ENCODE results near the gene EGFL7.
A peak's percentile ranks its signal among the peaks of the same experiment; 100 is the strongest.

EGFL7 gene

GRCh38 chr9:136625101-136626065, 37.3 kb upstream of the EGFL7 start:
- peak; percentile 90 for DNase-seq (ENCODE audit: low spot score)
- Histone ChIP-seq H3K27ac (peak overlapping the region; percentile 33 to 78), H3K4me3 (peak overlapping the region; percentile 42)
- TF ChIP-seq, protein P1, sequence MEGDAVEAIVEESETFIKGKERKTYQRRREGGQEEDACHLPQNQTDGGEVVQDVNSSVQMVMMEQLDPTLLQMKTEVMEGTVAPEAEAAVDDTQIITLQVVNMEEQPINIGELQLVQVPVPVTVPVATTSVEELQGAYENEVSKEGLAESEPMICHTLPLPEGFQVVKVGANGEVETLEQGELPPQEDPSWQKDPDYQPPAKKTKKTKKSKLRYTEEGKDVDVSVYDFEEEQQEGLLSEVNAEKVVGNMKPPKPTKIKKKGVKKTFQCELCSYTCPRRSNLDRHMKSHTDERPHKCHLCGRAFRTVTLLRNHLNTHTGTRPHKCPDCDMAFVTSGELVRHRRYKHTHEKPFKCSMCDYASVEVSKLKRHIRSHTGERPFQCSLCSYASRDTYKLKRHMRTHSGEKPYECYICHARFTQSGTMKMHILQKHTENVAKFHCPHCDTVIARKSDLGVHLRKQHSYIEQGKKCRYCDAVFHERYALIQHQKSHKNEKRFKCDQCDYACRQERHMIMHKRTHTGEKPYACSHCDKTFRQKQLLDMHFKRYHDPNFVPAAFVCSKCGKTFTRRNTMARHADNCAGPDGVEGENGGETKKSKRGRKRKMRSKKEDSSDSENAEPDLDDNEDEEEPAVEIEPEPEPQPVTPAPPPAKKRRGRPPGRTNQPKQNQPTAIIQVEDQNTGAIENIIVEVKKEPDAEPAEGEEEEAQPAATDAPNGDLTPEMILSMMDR (IDR thresholded peaks at IDR 0.05) = no peak

DNA sequence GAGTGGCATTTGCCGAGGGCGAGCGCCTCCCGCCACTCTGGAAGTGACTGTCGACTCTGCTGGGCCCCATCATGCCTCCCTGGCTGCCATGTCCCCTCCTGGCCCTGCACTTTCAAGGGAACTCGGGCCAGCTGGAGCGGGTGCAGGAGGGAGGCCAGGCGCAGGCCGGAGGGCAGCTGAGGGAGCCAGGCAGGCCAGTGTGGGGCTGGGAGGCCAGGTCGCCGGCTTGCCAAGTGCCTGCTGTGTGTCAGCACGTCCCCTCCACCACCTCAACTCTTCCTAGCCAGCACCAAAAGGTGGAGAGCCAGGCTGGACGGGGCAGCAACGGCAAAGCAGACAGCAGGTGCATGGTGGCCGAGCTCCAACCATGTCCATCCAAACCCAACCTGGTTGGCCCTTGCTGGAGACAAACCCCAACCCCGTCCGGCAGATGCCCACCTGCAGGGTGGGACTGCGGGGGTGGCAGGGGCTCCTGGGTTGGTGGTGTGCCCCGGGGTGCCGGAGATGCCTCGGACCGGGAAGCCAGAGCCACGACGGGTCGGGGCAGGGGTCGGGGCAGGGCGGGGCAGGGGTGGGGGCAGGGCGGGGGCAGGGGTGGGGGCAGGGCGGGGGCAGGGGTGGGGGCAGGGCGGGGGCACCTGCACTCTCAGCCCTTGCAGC, 36.5 kb upstream of the EGFL7 start:
- Histone ChIP-seq H3K4me3 (no peak overlapping the region), H3K27ac (peak overlapping the region; percentile 33 to 78)
- TF ChIP-seq, protein P1 (IDR thresholded peaks at IDR 0.05) = no peak
- no peak for DNase-seq (ENCODE audit: low spot score)

- peak overlapping the region in 1 of 2 donors; percentile 78 for H3K27ac ChIP-seq
- no peak overlapping the region for H3K4me3 ChIP-seq
- no peak for DNase-seq (ENCODE audit: low spot score)
- TF ChIP-seq, protein P1 (IDR thresholded peaks at IDR 0.05) = no peak
Observed at GRCh38 chr9:136626740-136627642, 35.7 kb upstream of the EGFL7 start.

DNA sequence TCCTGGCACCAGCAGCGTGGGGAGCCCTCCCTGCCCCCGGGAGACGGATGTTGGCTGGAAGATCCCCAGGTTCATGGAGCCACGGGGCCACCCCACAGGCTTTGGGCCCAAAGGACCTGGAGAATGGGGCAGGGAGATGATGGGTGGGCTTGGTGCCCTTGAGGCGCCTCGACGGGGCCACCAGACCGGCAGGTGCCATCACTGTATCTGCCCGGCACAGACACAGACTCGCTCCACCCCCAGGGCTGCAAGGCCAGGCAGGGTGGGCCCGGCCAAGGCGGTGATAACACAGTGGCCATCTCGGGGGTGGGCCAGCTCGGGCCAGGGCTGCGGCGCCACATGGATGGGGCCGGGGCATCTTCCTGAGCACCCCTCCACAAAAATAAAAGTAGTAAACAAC, 35.0 kb upstream of the EGFL7 start:
- Histone ChIP-seq H3K27ac (no peak overlapping the region), H3K4me3 (no peak overlapping the region)
- no peak for DNase-seq (ENCODE audit: low spot score)
- TF ChIP-seq, protein P1 (IDR thresholded peaks at IDR 0.05) = no peak

DNA sequence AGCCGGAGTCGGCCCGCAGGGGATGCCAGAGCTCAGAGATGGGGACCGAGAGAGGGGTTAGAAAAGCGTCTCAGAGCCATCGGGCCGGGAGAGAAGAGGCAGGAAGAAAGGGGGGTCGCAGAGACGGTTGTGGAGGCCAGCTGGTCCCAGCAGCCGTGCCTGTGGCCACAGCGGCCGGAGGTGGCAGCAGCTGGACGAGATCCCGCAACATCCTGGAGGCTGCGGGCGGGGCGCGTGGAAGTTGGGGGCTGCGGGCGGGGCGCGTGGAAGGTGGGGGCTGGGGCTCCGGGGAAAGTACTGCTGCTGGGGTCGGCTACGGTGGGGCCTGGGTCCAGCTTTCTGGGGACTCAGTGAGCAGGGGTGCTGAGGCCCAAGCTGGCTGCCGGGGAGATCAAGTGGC, 34.4 kb upstream of the EGFL7 start:
- Histone ChIP-seq H3K4me3 (no peak overlapping the region), H3K27ac (no peak overlapping the region)
- no peak for DNase-seq (ENCODE audit: low spot score)
- TF ChIP-seq, protein P1 (IDR thresholded peaks at IDR 0.05) = no peak

DNA sequence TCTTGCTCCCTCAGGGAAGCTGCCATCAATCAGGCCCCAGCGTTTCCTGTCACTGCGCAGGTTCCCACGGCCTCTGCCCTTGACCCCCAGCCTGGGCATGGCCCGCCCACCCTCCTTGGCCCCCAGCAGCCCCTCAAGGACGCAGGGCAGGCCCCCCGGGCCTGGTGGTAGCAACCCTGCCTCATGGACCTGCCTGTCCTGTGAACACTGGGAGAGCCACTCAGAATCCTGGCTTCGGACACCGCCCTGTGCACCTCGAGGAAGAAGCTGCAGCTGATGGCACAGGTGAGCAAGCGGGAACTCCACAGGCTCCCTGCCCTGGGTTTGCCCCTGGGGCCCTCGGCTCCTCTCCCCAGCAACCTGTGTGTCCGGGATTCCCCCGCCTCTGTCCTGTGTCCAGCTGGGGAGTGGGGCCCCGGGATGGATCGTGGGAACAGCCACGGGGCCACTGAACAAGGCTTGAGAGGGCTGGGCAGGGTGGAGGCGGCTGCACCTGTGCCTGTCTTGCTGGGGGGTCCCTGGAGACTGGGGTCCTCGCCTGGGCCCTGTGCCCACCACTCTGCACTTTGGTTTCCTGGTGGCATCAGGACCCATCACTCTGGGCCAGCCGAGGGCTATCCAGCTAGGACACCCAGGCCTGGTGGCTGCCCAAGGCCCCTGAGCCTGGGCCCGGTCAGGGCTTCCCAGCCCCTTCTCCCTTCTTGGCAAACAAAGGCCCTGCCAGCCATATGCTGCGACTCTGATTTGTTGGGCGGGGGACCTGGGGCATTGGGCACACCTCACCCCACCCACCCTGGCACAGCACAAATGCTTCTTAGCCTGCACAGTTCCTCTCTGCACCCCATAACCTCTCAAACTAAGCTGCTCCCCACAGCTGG, 33.5 kb upstream of the EGFL7 start:
- H3K27ac ChIP-seq = no peak overlapping the region
- DNase-seq (ENCODE audit: low spot score) = no peak
- TF ChIP-seq, protein P1 (IDR thresholded peaks at IDR 0.05) = no peak
- H3K4me3 ChIP-seq = no peak overlapping the region
